Inferior parietal cortex (tissue), 1 donor: ENCODE data around the gene MT1F.
"Not testable (repeated sequence)": the region's sequence is repeated elsewhere in the genome, so short reads cannot be mapped to it uniquely, and the experiment has no call there.

Experiments used
- DNase-seq: peaks from one replicate; pipeline ENCODE4 v3.0.0-alpha.2; 2016; ENCODE audit errors: extremely low spot score

The MT1F gene

DNA sequence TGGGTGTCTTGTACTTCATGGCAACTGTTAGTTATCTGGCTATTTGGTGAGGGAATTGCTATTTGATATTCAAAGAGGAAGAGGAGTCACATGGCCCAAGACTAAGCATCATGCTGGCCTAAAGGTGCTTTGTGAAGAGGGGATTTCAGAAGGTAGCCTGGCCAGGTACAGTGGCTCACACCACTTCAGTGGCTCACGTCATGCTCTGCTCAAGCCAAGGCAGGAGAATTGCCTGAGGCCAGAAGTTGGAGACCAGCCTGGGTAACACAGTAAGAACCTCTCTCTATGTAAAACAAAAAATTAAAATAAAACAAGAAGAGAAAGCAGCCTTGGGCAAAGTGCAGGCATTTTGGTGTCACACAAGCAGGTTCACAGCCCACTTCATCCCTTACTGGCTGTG lies 12.4 kb upstream of the MT1F start:
- no peak for DNase-seq

DNA sequence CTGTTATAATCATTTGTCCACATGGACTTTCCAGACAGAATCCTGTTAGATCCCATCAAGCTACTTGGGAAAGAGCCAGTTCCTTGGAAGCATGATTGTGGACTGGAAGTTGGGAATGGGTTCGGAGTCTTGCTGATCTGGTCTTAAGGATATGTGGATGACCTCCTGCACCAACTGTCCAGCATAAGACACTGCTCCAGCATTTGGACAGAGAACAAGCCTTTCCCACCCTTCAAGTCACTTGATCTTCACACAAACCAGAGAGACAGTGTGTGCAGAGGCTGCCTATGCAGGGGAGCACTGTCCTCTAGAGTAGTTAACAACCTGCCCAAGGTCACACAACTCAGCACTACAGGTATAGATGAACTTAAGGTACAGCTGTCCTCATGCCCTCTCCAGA lies 11.9 kb upstream of the MT1F start:
- DNase-seq, result no peak

DNA sequence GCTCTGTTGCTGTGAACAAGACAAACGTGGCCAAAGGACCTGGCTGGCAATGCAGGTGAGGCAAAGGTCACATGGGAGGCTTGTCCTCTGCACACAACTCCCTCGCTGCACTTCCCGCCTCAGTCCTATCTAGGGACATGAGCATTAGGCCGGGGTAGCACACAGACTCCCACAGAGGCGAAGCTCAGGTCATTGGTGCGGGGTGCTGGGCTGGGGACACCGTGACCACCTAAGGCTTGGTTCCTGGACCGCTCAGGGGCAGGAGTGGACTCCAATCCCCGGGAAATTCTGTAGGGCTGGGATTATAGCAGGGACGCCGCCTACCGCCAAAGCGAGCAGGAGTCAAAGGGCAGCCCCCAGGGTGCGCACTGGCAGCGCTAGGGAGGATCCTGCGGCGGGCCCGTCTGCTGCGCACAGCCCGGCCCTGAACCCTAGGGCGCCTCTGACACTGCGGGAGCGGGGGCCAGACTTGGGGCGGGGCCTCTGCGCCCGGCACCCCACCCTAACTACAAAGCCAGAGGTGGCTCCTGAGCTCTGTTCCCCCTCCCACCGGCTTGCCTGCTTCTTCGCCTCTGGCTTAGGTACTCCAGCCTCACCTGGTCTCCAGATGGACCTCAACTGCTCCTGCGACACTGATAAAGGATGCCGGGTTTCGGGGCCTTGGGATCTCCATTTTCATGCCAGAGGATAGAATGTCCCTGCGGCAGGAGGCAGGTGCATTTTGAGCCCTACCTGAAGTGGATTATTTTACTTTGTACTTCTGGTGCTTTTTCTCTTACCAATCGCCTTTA lies 9.9 kb upstream of the MT1F start:
- DNase-seq, result no peak

DNA sequence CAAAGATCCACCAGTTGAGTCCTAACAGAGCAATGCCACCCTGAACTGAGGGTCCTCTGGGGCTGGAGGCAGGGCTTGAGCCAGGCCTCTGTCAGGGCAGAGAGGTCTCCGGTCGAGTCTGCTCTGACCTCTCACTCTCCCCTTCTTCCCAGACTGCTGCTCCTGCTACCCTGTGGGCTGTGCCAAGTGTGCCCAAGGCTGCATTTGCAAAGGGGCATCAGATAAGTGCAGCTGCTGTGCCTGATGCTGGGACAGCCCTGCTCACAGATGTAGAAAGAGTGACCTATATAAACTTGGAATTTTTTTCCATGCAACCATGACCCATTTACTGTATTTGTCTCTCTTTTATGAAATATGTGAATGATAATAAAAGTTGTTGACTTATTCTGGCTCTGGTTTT lies 8.5 kb upstream of the MT1F start:
- no peak for DNase-seq

DNA sequence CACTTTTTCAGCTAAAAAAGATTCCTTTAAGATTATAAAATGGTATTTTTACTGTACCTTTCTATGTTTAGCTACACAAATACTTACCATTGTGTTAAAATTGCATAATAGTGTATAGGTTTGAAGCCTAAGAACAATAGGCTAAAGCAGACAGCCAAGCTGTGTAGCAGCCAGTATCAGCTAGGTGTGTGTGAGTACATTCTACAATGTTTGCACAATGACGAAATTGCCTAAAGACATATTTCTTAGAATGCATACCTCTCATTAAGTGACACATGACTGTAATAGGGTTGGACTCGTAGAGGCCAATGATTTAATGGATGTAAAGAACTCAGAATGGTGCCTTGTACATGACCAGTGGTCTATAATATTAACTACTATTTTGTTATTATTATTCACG lies 7.9 kb upstream of the MT1F start:
- DNase-seq, result no peak

DNA sequence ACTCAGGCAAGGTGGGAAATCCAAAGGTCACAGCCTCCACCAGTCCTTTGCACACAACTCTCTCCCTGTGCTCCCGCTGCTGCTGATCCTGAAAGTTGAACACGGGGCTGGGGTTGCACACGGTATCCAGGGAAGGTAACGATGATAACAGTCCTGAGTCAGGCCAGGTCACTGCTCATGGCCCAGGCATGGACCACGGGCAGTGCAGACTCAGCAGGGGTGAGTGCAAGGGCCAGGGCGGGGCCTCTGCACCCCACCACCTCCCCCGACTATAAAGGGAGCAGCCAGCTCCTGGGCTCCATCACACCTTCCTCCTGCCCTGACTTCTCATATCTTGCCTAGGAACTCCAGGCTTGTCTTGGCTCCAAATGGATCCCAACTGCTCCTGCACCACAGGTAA lies 6.2 kb upstream of the MT1F start, which contains the start of gene MT1B:
Gene MT1B (plus strand): TSS at position 301 of the 400 bp plus-strand sequence. CDS start 68 bp downstream, at position 369.
- no peak for DNase-seq

DNA sequence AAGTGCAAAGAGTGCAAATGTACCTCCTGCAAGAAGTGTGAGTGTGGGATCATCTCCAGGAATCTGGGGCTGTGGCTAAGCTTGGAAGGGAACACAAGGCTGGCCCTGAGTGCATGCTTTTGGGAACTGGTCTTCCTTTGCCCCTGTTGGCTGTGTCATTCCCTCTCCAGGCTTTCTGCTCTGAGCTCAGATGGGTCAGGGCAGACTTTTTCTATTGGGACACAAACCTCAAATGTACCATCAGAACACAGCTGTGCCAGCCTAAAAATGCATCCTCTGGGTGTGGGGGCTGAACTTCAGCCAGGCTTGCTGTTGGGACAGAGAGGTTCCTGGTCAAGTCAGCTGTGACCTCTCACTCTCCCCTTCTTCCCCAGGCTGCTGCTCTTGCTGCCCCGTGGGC lies 5.2 kb upstream of the MT1F start:
- no peak for DNase-seq

DNA sequence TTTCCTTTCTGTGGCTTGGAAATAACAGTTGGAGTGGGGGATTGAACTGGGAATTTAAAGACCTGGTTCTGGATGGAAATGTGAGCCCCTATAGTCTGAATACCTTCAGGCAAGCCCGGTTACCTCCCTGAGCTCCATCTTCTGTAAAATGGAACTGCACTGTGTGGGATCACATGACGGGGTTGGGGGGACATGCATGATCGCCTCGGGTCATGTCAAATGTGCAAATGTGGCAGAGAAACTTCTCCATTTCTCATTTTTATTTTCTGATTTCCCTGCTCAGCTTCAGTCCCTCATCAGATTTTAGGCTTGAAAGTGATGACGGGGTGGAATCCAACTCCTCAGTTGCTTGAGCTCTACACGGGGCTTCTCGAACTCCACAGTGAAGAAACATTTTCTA lies 4.5 kb upstream of the MT1F start:
- DNase-seq, result no peak

DNA sequence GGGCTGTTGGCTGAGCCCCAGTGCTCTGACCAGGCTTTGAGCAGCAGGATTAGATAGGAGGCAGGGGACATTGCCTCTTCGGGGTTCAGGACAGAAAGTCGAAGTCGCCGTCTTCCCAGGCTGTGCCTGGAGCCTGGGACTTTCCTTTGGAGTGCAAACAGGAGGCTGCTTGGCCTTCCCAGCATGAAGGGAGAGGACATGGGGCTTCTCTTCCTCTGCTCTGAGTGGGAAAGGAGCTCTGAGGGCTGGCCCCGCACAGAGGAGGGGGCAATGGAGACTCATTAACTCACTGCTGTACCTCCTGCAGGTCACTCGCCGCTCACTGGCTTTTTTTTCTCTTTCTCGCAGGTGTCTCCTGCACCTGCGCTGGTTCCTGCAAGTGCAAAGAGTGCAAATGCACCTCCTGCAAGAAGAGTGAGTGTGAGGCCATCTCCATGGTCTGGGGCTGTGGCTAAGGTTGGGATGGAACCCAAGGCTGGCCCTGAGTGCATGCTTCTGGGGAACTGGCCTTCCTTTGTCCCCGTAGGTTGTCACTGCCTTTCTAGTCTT lies 642 bp downstream of the MT1F start:
- DNase-seq, result no peak

DNA sequence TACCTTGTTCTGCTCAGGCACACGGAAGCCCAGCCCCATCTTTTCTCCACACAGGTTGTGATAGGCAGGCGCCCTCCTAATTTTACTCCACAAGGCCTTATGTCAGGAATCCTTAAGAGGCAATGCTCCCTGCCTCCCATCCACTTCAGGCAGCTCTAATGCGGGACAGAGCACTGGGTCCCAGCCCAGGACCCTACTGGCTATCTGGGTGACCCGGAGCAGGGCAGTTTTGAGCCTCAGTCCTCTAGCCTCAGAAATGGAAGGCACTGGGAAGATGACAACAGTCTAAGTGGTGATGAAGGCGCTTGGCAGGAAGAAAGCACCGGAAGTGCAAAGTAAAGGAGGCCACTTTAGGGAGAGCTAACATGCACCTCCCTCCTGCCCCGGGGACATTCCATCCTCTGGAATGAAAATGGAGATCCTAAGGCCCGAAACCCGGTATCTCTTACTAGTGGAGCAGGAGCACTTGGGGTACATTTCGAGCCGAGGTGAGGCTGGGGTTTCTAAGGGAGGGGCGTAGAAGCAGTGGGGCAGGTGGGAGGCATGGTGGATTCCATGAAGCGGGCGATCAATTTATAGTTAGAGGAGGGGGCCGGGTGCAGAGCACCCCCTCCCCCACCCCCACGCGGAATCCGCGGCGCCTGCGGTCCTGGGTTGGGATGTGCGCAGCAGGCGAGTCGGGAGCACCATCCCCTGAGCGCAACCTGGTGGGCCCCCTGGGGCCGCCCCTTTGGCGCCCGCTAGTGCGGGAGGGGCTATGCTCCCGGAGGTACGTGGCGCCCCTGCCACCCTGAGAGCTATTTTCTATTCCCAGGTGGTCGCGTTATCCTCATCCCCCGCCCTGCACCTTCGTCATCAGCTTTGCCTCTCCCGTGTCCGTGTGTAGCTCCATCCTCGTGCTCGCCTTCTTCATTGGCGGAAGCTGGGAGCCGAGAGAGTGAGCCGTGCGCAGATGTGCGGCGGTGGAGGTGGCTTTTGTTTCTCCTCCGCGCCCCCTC lies 4.9 kb downstream of the MT1F start:
- DNase-seq, result no peak

DNA sequence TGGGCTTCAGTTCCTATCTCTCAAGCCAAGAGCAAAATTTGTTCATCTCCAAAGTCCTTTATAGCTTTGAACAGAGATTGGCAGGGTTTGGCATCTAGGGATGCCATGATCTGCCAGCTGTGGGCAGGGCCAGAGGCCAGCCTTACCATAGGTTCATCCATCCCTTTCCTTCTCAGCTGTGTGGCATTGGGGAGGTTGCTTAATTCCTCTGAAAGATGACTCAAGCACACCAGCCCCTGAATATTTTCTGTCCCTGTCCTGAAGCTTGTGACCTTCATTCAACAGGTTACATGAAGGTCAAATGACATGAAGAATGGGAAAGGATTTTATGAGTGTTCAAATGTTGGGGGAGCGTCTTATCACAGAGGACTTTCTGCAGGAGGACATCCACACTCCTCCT lies 6.7 kb downstream of the MT1F start:
- no peak for DNase-seq

DNA sequence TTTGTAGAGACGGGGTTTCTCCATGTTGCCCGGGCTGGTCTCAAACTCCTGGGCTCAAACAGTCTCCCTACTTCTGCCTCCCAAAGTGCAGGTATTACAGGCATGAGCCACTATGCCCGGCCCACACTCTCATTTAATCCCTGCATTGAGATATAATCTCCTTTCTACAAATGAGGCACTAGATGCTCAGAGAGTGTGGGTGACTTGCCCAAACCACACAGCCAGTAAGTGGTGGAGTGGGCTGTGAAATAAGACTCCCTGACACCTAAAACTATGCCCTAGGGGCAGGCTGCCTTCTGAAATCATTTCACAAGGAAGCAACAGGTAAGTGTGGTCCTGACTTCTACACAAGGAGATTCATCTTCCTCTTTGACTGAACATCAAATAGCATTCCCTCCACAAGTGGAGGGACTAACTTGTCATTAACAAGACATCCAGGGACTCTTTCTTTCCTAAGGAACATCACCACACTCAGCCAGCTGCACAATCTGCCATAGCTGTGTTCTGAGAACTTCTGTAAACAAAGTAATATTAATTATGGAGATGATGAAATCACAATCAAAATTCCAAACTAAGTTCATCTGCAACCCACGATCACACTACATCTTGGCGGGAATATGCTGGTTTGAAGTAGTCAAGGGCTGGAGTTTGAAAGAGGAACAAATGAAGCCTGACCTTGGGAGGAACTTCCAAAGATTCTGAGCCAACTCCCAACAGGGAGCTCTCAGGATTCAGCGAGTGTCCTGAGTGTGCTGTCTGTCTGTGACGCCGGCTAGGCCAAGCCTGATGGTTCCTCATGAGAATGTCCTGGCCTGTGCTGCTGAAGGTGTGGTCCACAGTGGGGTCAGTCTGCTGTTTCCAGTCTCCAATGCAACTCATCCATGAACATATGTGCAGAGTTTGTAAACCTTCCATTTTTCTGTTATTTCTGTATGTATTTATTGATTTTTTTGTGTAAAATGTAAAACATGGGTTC lies 7.8 kb downstream of the MT1F start:
- DNase-seq, result not testable (repeated sequence)

DNA sequence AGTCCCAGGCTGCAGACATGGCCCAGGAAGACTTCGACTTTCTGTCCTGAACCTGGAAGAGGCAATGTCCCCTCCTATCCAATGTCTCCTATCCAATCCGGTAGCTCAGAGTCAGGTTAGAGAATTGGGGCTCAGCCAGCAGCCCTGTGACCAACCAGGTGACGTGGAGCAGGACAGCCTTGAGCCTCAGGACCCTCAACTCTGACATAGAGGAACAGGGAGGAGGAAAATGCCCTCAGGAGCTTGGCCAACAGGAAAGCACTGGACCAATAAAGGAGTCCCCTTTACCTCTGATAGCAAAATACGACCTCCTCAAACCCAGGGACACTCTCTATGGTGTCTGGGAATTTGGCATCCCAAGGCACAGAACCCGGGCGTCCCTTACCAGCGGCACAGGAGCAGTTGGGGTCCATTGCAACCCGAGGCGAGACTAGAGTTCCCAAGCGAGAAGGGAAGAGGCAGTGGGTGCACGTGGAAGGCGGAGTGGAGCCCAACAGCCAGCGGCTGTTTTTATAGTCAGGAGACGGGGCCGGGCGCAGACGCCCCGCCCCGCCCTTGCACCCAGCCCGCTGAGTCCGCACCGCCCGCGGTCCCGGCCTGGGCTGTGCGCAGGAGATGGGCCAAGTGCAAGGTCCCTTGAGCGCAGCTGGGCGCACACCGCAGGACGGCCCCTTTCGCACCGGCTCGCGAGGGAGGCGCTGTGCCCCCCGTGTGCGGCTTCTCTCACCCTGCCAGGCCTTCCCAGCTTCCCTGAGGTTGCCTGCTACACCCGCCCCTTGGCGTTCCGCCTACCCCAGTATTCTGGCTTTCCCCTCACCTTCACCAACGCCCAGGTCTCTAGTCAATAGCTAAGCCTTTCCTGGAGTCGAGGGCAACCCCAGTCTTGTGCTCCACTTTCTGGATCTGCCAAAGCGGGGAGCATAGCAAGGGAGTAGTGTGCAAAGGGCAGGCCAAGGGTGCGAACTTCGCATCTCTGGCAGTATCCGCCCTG lies 10.1 kb downstream of the MT1F start, which contains the start of gene MT1G:
Gene MT1G (minus strand): TSS at position 485 of the 991 bp plus-strand sequence. CDS start 72 bp downstream, at position 413.
- no peak for DNase-seq

DNA sequence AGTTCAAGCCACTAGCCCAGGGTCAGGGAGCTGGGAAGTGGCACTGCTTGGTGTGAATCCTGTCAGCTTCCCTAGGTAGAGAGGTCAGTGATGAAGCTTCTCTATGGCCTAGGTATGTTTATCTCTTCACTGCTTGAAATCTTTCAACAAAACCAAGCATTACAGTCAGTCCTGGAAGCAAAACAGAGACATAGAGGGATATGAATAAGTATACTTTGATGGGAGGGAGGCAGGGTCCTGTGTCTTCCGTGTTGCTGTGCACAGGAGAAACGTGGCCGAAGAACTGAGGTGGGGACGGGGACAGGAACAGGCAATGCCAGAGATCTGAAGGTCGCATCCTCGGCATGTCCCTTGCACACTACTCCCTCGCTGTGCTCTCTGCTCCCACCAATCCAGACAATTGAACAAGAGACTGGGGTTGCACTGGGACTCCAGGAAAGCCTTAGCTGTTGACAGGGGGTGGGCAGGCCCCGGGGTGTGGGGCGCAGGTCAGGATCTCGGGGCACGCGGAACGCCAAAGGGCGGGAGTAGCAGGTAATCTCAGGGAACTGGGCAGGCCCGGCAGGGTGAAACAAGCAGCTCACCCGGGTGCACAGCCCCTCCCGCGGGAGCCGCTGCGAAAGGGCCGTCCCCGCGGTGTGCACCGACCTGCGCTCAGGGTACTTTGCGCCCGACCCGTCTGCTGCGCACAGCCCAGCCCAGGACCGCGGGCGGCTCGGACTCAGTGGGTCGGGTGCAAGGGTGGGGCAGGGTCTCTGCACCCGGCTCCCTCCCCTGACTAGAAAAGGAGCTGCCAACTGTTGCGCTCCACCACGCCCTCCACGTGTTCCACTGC lies 11.5 kb downstream of the MT1F start, which contains the start of gene MT1H:
Gene MT1H (plus strand): TSS at position 810 of the 835 bp plus-strand sequence. CDS start 71 bp downstream, outside the sequence.
- DNase-seq, result no peak

DNA sequence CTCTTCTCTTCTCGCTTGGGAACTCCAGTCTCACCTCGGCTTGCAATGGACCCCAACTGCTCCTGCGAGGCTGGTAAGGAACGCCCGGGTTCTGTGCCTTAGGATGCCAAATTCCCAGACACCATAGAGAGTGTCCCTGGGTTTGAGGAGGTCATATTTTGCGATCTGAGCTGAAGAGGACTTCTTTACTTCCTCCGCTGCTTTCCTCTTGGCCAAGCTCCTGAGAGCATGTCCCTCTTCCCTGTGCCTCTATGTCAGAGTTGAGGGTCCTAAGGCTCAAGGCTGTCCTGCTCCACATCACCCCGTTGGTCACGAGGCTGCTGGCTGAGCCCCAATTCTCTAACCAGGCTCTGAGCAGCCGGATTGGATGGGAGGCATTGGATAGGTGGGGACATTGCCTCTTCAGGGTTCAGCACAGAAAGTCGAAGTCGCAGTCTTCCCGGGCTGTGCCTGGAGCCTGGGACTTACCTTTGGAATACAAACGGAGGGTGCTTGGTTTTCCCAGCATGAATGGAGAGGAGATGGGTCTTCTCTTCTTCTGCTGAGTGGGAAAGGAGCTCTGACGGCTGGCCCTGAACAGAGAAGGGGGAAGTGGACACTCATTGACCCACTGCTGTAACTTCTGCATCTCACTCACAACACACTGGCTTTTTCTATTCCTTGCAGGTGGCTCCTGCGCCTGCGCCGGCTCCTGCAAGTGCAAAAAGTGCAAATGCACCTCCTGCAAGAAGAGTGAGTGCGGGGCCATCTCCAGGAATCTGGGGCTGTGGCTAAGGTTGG lies 12.3 kb downstream of the MT1F start:
- no peak for DNase-seq

DNA sequence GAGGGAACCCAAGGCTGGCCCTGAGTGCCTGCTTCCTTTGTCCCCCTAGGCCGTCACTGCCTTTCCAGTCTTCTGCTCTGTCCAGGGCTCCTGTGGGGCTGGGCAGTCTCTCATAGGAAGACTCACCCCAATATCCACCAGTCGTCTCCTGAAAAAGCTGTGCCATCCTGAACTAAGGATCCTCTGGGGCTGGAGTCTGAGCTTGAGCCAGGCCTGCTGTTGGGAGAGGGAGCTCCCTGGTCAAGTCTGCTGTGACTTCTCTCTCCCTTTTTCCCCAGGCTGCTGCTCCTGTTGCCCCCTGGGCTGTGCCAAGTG lies 12.8 kb downstream of the MT1F start:
- no peak for DNase-seq

DNA sequence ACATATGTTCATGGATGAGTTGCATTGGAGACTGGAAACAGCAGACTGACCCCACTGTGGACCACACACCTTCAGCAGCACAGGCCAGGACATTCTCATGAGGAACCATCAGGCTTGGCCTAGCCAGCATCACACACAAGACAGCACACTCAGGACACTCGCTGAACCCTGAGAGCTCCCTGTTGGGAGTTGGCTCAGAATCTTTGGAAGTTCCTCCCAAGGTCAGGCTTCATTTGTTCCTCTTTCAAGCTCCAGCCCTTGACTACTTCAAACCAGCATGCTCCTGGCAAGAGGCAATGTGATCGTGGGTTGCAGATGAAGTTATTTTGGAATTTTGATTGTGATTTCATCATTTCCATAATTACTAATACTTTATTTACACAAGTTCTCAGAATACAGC lies 13.9 kb downstream of the MT1F start:
- DNase-seq, result not testable (repeated sequence)

DNA sequence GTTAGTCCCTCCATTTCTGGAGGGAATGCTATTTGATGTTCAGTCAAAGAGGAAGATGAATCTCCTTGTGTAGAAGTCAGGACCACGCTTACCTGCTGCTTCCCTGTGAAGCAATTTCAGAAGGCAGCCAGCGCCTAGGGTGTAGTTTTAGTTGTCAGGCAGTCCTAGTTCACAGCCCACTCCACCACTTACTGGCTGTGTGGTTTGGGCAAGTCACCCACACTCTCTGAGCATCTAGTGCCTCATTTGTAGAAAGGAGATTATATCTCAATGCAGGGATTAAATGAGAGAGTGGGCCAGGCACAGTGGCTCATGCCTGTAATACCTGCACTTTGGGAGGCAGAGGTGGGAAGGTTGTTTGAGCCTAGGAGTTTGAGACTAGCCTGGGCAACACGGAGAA lies 14.4 kb downstream of the MT1F start:
- not testable (repeated sequence) for DNase-seq
